Peyer's patch (tissue), 4 donors: ENCODE data around the gene FAM181B.

Experiments used
- CTCF ChIP-seq, 6 experiments: fragments of 450-650 bp in 4 of 6; fragments of 200-600 bp in 2 of 6; sonication (generic) in 1 of 6; IDR thresholded peaks; one replicate each; pipeline ENCODE4 v1.5.1; 2017 to 2019; ENCODE audit warnings: antibody characterized with exemption in 6 of 6, mild to moderate bottlenecking in 3 of 6, moderate library complexity in 1 of 6
- POLR2A ChIP-seq, 2 donors: fragments of 450-650 bp; IDR thresholded peaks; one replicate each; pipeline ENCODE4 v1.5.1; 2017; ENCODE audit warnings: antibody characterized with exemption in 2 of 2, mild to moderate bottlenecking in 2 of 2, moderate library complexity in 2 of 2

DNA sequence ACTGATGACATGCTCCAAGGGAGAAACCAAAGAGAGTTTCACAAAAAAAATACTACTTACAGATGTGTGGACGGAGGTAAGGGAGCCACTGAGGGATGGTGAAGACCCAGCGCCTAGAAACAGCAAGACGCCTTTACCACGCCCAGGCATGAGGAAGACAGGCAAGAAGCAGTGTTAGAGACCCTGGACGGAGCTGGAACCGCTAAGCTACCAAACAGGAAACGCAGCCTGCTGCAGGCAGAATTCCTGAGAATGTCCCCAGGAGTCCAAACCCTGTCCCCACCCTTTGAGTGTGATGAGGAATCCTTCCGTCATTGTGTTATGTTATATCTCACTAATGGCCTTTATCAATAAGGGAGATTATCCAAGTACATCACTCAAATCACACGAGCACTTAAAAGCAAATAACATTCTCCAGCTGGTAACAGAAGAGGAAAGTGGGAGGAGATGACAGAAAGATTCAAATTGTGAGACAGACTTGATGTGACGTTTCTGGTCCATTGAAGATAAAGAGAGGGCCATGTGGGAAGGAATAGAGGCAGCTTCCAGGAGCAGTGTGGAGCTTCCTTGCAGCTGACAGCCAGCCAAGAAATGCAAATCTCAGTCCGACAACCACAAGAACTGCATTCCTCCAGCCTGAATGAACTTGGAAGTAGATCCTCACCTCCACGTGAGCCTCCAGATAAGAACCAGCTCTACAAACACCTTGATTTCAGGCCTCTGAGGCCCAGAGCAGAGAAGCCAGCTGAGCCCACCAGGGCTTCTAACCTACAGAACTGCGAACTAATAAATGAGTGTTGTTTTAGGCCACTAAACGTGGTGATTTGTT lies 19.1 kb downstream of the FAM181B start:
- no peak for TF ChIP-seq CTCF (IDR thresholded peaks at IDR 0.05)
- TF ChIP-seq POLR2A (IDR thresholded peaks at IDR 0.05), result no peak
